NCI-H2196 treated with DMSO at 0.1 percent for 48 hours (cell line): ENCODE results near the gene SYT1.

Experiments used
- DNase-seq: peaks from one replicate; lab custom pipeline; 2025; ENCODE audit not compliant: unreplicated experiment; lab: John Stamatoyannopoulos, UW

The SYT1 gene

GRCh38 chr12:79487386-79488110 is 623.0 kb downstream of the SYT1 start:
- no peak for DNase-seq
